Smooth muscle cell of bladder (primary cell): ENCODE data around the gene CHRNG. TPM values are rescaled to one million over a fixed set of nuclear protein-coding genes. Genes with fewer than 3 reads are reported as not detected.

ENCODE experiments used
- total RNA-seq: library from RNA; depleted of rRNA; stranded (reverse); fragments of >200 nt; gene quantifications from 2 replicates; pipeline ENCODE4 v1.2.3, GENCODE V29; 2014

CHRNG gene
- not detected in 2 replicates for total RNA-seq

GRCh38 chr2:232539298-232540231 lies at the start of gene CHRNG:
Gene CHRNG (plus strand): TSS chr2:232539692. CDS start chr2:232539748, 56 bp downstream.

GRCh38 chr2:232519581-232520438 lies 19.7 kb upstream of the CHRNG start, which contains the start of gene PRSS56:
Gene PRSS56 (plus strand): TSS chr2:232520388. CDS start chr2:232520599, 211 bp downstream.

GRCh38 chr2:232525791-232526371 lies 13.6 kb upstream of the CHRNG start, which contains the start of gene CHRND:
Gene CHRND (plus strand): TSS chr2:232526160. CDS start chr2:232526216, 56 bp downstream.

GRCh38 chr2:232550354-232551249 lies 11.1 kb downstream of the CHRNG start, which contains the start of the genes EIF4E2 and TIGD1:
Gene EIF4E2 (plus strand): TSS chr2:232550689. CDS start chr2:232550725, 36 bp downstream.
Gene TIGD1 (minus strand): TSS chr2:232550557. CDS start chr2:232549882, 675 bp downstream.

Other genes starting within 250 kb of the CHRNG start
- gene ALPP, start 160.9 kb upstream of the CHRNG start, total RNA-seq, result not detected in 2 replicates
- not detected in 2 replicates for gene ALPG, start 132.8 kb upstream of the CHRNG start, total RNA-seq
- not detected in 2 replicates for gene ALPI, start 83.5 kb upstream of the CHRNG start, total RNA-seq
- not detected in 2 replicates for gene ECEL1, start 51.9 kb upstream of the CHRNG start, total RNA-seq
- not detected in 2 replicates for gene PRSS56, start 19.3 kb upstream of the CHRNG start, total RNA-seq
- gene CHRND, start 13.5 kb upstream of the CHRNG start, total RNA-seq, result not detected in 2 replicates
- 1.1 and 1.8 TPM in 2 replicates for gene TIGD1, start 10.9 kb downstream of the CHRNG start, total RNA-seq
- 101 and 137 TPM in 2 replicates for gene EIF4E2, start 11.0 kb downstream of the CHRNG start, total RNA-seq
- gene EFHD1, start 93.9 kb downstream of the CHRNG start, total RNA-seq, result not detected in 2 replicates
- gene GIGYF2, start 157.6 kb downstream of the CHRNG start, total RNA-seq, result 43.9 and 55.8 TPM in 2 replicates
- gene KCNJ13, start 236.9 kb downstream of the CHRNG start, total RNA-seq, result not detected in 2 replicates